WERI-Rb-1 (cell line): ENCODE data around the gene ZBED4.
A peak's percentile ranks its signal among the peaks of the same experiment; 100 is the strongest.

ENCODE experiments used
- DNase-seq: peaks from one replicate; pipeline ENCODE4 v3.0.0-alpha.2; 2020
- H3K27ac ChIP-seq: fragments of 250-450 bp; sonication (Bioruptor Pico); 2 replicates; pipeline ENCODE4 v1.5.1; 2020; ENCODE audit warnings: mild to moderate bottlenecking, moderate library complexity
- H3K27me3 ChIP-seq: fragments of 250-450 bp; sonication (Bioruptor Pico); 2 replicates; pipeline ENCODE4 v1.5.1; 2021; ENCODE audit warnings: mild to moderate bottlenecking, low read depth, moderate library complexity; ENCODE audit not compliant: insufficient read depth, severe bottlenecking
- H3K36me3 ChIP-seq: fragments of 250-450 bp; sonication (Bioruptor Pico); 2 replicates; pipeline ENCODE4 v1.5.1; 2020; ENCODE audit warnings: mild to moderate bottlenecking, moderate library complexity
- H3K4me3 ChIP-seq: 2 replicates; pipeline ENCODE4 v1.5.1; 2011; ENCODE audit warnings: low read depth, mild to moderate bottlenecking, control low read depth, low read length
- H3K9me3 ChIP-seq: fragments of 250-450 bp; sonication (Bioruptor Pico); 2 replicates; pipeline ENCODE4 v1.5.1; 2021; ENCODE audit warnings: mild to moderate bottlenecking, moderate library complexity; ENCODE audit not compliant: severe bottlenecking
- TF ChIP-seq, protein P1 (sequence below): IDR thresholded peaks from 2 replicates; pipeline ENCODE4 v1.5.1; 2011; ENCODE audit warnings: low read depth, mild to moderate bottlenecking, control low read depth, inconsistent platforms, low read length

ZBED4 gene, protein sequence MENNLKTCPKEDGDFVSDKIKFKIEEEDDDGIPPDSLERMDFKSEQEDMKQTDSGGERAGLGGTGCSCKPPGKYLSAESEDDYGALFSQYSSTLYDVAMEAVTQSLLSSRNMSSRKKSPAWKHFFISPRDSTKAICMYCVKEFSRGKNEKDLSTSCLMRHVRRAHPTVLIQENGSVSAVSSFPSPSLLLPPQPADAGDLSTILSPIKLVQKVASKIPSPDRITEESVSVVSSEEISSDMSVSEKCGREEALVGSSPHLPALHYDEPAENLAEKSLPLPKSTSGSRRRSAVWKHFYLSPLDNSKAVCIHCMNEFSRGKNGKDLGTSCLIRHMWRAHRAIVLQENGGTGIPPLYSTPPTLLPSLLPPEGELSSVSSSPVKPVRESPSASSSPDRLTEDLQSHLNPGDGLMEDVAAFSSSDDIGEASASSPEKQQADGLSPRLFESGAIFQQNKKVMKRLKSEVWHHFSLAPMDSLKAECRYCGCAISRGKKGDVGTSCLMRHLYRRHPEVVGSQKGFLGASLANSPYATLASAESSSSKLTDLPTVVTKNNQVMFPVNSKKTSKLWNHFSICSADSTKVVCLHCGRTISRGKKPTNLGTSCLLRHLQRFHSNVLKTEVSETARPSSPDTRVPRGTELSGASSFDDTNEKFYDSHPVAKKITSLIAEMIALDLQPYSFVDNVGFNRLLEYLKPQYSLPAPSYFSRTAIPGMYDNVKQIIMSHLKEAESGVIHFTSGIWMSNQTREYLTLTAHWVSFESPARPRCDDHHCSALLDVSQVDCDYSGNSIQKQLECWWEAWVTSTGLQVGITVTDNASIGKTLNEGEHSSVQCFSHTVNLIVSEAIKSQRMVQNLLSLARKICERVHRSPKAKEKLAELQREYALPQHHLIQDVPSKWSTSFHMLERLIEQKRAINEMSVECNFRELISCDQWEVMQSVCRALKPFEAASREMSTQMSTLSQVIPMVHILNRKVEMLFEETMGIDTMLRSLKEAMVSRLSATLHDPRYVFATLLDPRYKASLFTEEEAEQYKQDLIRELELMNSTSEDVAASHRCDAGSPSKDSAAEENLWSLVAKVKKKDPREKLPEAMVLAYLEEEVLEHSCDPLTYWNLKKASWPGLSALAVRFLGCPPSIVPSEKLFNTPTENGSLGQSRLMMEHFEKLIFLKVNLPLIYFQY

DNA sequence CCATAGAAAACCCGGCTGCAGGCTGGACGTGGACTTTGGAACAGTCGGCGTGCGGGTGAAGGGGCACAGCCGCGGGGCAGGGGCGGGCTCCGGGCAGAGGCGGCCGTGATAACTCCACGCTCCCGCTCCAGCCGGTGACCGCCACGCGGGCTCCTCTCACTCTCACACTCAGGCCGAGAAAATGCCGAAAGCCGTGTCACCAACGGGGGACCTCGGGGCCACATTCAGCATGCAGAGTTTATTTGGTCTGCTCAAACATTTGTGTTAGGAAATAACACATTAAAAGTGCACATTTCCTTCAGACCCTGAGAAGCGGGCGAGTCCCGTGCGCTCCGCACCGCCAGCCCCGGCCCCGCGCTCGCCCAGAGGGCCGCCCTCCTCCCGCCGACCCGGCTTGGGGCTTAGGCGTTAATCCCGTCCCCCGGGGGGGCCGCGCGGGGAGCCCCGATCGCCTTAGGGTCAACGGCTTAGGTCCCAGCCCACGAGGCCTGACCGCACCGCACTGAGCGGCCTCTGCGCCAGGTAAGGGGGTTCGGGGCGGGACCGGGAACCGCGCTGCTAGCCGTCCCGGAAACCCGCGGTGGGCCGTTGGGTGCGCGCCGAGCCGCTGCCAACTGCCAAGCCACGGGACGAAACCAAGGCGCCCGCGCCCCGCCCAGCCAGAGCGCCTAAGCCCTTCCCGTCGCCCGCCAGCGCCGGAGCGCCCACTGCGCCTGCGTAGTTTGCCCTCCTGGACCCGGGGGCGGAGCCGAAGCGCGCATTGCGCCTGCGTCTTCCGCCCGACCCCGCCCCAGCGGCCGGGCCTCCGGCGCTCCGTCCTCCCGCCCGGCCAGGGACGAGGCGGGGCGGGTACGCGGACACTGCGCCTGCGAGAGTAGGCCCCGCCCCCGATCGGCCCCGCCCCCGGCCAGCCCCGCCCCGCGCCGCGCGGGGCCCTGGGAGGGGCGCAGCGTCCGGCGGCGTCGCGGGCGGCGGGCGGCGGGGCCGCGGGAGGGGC is at the start of gene ZBED4:
Gene ZBED4 (plus strand): TSS at position 947 of the 997 bp plus-strand sequence. CDS start 29,819 bp downstream, outside the sequence.
- peak within 1 kb of the TSS; percentile 98 for H3K27ac ChIP-seq

DNA sequence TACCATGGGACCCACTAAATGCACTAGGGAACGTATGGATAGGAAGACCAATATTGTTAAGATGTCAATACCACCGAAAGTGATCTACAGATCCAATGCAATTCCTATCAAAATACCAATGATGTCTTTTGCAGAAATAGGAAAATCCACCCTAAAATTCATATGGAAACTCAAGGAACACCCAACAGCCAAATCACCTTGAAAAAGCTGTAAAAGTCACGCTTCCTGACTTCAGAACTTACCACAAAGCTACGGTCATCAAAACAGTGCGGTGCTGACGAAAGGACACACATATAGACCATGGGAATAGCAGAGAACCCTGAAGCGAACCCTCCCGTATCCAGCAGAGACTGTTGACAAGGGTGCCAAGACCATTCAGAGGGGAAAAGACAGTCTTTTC is 46.5 kb upstream of the ZBED4 start:
- no peak overlapping the region for H3K4me3 ChIP-seq
- H3K27ac ChIP-seq, result no peak overlapping the region
- H3K9me3 ChIP-seq, result no peaks in the 10 kb centered on the region
- no peaks in the 10 kb centered on the region for H3K27me3 ChIP-seq
- TF ChIP-seq, protein P1, sequence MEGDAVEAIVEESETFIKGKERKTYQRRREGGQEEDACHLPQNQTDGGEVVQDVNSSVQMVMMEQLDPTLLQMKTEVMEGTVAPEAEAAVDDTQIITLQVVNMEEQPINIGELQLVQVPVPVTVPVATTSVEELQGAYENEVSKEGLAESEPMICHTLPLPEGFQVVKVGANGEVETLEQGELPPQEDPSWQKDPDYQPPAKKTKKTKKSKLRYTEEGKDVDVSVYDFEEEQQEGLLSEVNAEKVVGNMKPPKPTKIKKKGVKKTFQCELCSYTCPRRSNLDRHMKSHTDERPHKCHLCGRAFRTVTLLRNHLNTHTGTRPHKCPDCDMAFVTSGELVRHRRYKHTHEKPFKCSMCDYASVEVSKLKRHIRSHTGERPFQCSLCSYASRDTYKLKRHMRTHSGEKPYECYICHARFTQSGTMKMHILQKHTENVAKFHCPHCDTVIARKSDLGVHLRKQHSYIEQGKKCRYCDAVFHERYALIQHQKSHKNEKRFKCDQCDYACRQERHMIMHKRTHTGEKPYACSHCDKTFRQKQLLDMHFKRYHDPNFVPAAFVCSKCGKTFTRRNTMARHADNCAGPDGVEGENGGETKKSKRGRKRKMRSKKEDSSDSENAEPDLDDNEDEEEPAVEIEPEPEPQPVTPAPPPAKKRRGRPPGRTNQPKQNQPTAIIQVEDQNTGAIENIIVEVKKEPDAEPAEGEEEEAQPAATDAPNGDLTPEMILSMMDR, result no peak
- DNase-seq, result no peak
- H3K36me3 ChIP-seq, result peaks cover 45% of the 10 kb centered on the region

More for the DNA sequence above, at the start of gene ZBED4:
- DNase-seq, result peak; percentile 96
- H3K9me3 ChIP-seq, result no peaks in the 10 kb centered on the region
- peaks cover 26% of the 10 kb centered on the region for H3K36me3 ChIP-seq
- H3K4me3 ChIP-seq, result peak within 1 kb of the TSS; percentile 97
- no peaks in the 10 kb centered on the region for H3K27me3 ChIP-seq
- TF ChIP-seq, protein P1, result no peak

DNA sequence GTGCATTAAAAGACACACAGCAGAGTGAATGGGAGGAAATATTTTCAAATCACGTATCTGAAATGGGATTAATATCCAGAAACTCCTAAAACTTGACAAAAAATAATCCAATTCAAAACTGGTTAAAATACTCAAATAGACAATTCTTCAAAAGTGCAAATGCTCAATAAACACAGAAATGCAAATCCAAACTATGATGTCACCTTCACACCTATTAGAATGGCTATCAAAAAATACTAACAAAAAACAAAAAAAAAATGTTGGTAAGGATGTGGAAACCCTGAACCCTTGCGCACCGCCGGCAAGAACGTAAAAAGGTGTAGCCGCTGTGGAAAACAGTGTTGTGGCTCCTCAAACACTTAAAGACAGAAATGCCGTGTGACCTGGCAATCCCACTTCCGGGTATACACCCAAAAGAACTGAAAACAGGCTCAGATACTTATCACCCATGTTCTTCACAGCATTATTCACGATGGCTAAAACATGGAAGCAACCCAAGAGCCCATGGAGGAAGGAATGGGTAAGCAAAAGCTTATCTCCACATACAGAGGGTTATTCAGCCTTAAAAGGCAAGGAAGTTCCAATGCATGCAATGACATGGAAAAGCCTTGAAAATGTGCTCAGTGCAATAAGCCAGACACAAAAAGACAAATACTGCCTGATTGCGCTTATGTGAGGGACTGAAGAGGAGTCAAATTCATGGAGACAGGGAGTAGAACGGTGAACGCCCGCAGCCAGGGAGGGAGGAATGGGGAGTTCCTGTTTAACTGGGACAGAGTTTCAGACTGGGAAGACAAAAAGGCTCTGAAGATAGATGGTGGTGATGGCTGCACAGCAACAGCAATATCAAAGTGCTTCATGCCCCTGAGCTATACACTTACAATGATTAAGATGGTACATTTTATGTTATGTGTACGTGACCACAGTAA is 45.6 kb upstream of the ZBED4 start:
- Histone ChIP-seq H3K27ac (no peak overlapping the region), H3K36me3 (peaks cover 46% of the 10 kb centered on the region), H3K27me3 (no peaks in the 10 kb centered on the region), H3K9me3 (no peaks in the 10 kb centered on the region), H3K4me3 (no peak overlapping the region)
- TF ChIP-seq, protein P1, result no peak
- no peak for DNase-seq

DNA sequence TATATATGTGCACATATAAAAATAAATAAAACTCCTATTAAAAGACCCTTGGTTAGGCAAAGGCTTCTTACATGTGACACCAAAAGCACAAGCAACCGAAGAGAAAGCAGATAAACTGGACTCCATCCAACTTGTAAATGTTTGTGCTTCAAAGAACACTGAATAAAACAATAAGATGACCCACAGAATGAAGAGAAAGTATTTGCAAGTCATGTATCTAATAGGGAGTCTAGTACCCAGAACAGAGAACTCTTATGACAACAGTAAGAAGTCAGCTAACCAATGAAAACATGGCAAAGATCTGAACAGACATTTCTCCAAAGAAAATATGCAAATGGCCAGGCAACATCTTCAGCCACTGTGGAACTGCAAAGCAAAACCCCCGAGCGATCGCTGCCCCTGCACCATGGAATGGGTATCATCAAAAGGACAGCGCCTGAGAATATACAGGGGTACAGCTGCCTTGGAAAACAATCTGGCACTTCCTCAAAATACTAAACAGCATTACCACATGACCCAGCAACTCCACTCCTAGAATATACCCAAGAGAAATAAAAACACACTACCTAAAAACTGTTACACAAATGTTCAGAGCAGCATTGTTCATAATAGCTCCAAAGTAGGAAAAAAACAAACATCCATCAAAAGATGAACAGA is 43.2 kb upstream of the ZBED4 start:
- Histone ChIP-seq H3K9me3 (no peaks in the 10 kb centered on the region), H3K4me3 (no peak overlapping the region), H3K27ac (no peak overlapping the region), H3K36me3 (peaks cover 45% of the 10 kb centered on the region), H3K27me3 (no peaks in the 10 kb centered on the region)
- TF ChIP-seq, protein P1, result no peak
- DNase-seq, result no peak
